Fibroblast of lung (primary cell): ENCODE results near the gene ZNF436. TPM values are rescaled to one million over a fixed set of nuclear protein-coding genes. Genes with fewer than 3 reads are reported as not detected.
"Not testable (repeated sequence)": the region's sequence is repeated elsewhere in the genome, so short reads cannot be mapped to it uniquely, and the experiment has no call there.

Experiments used
- DNase-seq, 2 donors: peaks; one replicate each; pipeline versions ENCODE4 v3.0.0 to v3.0.0-alpha.2; 2010; ENCODE audit warnings: low read depth in 2 of 2
- H2AFZ ChIP-seq: 2 replicates; pipeline ENCODE4 v1.5.1; 2012; ENCODE audit warnings: low read length, control low read depth, inconsistent platforms
- H3K27ac ChIP-seq: 2 replicates; pipeline ENCODE4 v1.5.1; 2011; ENCODE audit warnings: low read length, control low read depth; ENCODE audit not compliant: insufficient read depth
- H3K27me3 ChIP-seq: 2 replicates; pipeline ENCODE4 v1.5.1; 2011; ENCODE audit warnings: mild to moderate bottlenecking, low read length; ENCODE audit not compliant: control insufficient read depth, insufficient read depth
- H3K36me3 ChIP-seq: 2 replicates; pipeline ENCODE4 v1.5.1; 2011; ENCODE audit warnings: low read length; ENCODE audit not compliant: control insufficient read depth, insufficient read depth
- H3K4me1 ChIP-seq: 2 replicates; pipeline ENCODE4 v1.5.1; 2011; ENCODE audit warnings: low read length; ENCODE audit not compliant: control insufficient read depth, insufficient read depth; ENCODE audit errors: extremely low read depth
- H3K4me2 ChIP-seq: 2 replicates; pipeline ENCODE4 v1.5.1; 2011; ENCODE audit warnings: low read length, control low read depth; ENCODE audit not compliant: insufficient read depth; ENCODE audit errors: extremely low read depth
- H3K4me3 ChIP-seq, 4 experiments: fragments of 200-600 bp in 1 of 4; sonication (generic) in 1 of 4; replicated peaks in 1 of 4; 2 replicates each; pipeline ENCODE4 v1.5.1; 2011 to 2016; ENCODE audit warnings: low read length in 4 of 4, low read depth in 3 of 4, mild to moderate bottlenecking in 3 of 4, control low read depth in 2 of 4, inconsistent platforms in 1 of 4, mixed read lengths in 1 of 4; ENCODE audit not compliant: insufficient read depth in 1 of 4; ENCODE audit errors: control extremely low read depth in 1 of 4
- H3K79me2 ChIP-seq: 2 replicates; pipeline ENCODE4 v1.5.1; 2012; ENCODE audit warnings: mild to moderate bottlenecking, low read length, inconsistent platforms; ENCODE audit not compliant: control insufficient read depth, insufficient read depth
- H3K9ac ChIP-seq: 2 replicates; pipeline ENCODE4 v1.5.1; 2011; ENCODE audit warnings: mild to moderate bottlenecking, low read length, control low read depth; ENCODE audit not compliant: insufficient read depth
- H3K9me3 ChIP-seq: 2 replicates; pipeline ENCODE4 v1.5.1; 2012; ENCODE audit warnings: low read depth, low read length; ENCODE audit not compliant: control insufficient read depth, insufficient read depth
- H4K20me1 ChIP-seq: 2 replicates; pipeline ENCODE4 v1.5.1; 2011; ENCODE audit warnings: low read length; ENCODE audit not compliant: control insufficient read depth, insufficient read depth; ENCODE audit errors: extremely low read depth
- CTCF ChIP-seq, 2 donors: IDR thresholded peaks in 1 of 2; conservative IDR thresholded peaks in 1 of 2; 1 replicate in 1 of 2; 2 replicates in 1 of 2; pipeline ENCODE4 v1.5.1; 2011 to 2012; ENCODE audit warnings: low read length in 2 of 2, control low read depth in 1 of 2, inconsistent platforms in 1 of 2, low read depth in 1 of 2, mild to moderate bottlenecking in 1 of 2
- EZH2 ChIP-seq: IDR thresholded peaks from 2 replicates; pipeline ENCODE4 v1.5.1; 2012; ENCODE audit warnings: low read length, control low read depth, mild to moderate bottlenecking; ENCODE audit errors: missing control alignments
- polyA plus RNA-seq, 2 donors: library from polyadenylated mRNA; depleted of rRNA in 1 of 2; stranded (reverse) in 1 of 2; unstranded in 1 of 2; fragments of >200 nt; gene quantifications; 2 replicates each; pipeline ENCODE4 v1.2.1, GENCODE V29; 2011 to 2012; ENCODE audit warnings: missing spikeins in 1 of 2
- total RNA-seq: library from RNA; depleted of rRNA; stranded (reverse); fragments of >200 nt; gene quantifications from 2 replicates; pipeline ENCODE4 v1.2.1, GENCODE V29; 2014

Gene ZNF436
- total and polyA plus RNA-seq, 2 donors (not counting 1 experiment from before 2014, with no cell fraction given) = 11.9 to 31.5 TPM

- no peaks in the 10 kb centered on the region for H3K9me3 ChIP-seq
- no peak overlapping the region for H3K4me3 ChIP-seq
- no peaks in the 10 kb centered on the region for H3K27me3 ChIP-seq
- H4K20me1 ChIP-seq = no peaks in the 10 kb centered on the region
- no peak for DNase-seq
- H2AFZ ChIP-seq = no peak overlapping the region
- H3K9ac ChIP-seq = no peak overlapping the region
- no peak overlapping the region for H3K27ac ChIP-seq
- no peak for TF ChIP-seq EZH2
- TF ChIP-seq CTCF (conservative IDR thresholded peaks at IDR 0.05 in 1 of 2, IDR thresholded peaks at IDR 0.05 in 1 of 2; ENCODE audit: low read depth in 1 of 2, low read length in 2 of 2) = no peak
- H3K4me2 ChIP-seq = no peak overlapping the region
- H3K4me1 ChIP-seq = peaks cover 5% of the 10 kb centered on the region
- H3K36me3 ChIP-seq = no peaks in the 10 kb centered on the region
- no peaks in the 10 kb centered on the region for H3K79me2 ChIP-seq
Measured at GRCh38 chr1:23381233-23381885, 11.7 kb upstream of the ZNF436 start.

GRCh38 chr1:23380719-23381118, 11.1 kb upstream of the ZNF436 start:
- Histone ChIP-seq H3K9ac (no peak overlapping the region), H3K4me1 (peaks cover 5% of the 10 kb centered on the region), H3K27ac (no peak overlapping the region), H2AFZ (no peak overlapping the region), H3K36me3 (no peaks in the 10 kb centered on the region), H4K20me1 (no peaks in the 10 kb centered on the region), H3K27me3 (no peaks in the 10 kb centered on the region), H3K4me3 (no peak overlapping the region), H3K9me3 (no peaks in the 10 kb centered on the region), H3K79me2 (no peaks in the 10 kb centered on the region), H3K4me2 (no peak overlapping the region)
- no peak for TF ChIP-seq CTCF (conservative IDR thresholded peaks at IDR 0.05 in 1 of 2, IDR thresholded peaks at IDR 0.05 in 1 of 2; ENCODE audit: low read depth in 1 of 2, low read length in 2 of 2)
- no peak for TF ChIP-seq EZH2
- DNase-seq = no peak

- H3K27ac ChIP-seq, H3K79me2 ChIP-seq, H3K9ac ChIP-seq, H3K27me3 ChIP-seq, H3K9me3 ChIP-seq, H2AFZ ChIP-seq, H3K4me1 ChIP-seq, H3K4me3 ChIP-seq, H3K4me2 ChIP-seq, H4K20me1 ChIP-seq, DNase-seq, H3K36me3 ChIP-seq: not testable (repeated sequence)
Measured at GRCh38 chr1:23380236-23380635, 10.6 kb upstream of the ZNF436 start.
